Neural cell (in vitro differentiated cells): Measurements from ENCODE around the gene LSMEM2.

Experiments used
- EP300 ChIP-seq: fragments of 450-650 bp; conservative IDR thresholded peaks from 2 replicates; pipeline ENCODE4 v1.6.1; 2014; ENCODE audit warnings: antibody characterized with exemption, mild to moderate bottlenecking, moderate library complexity; ENCODE audit not compliant: poor library complexity, severe bottlenecking
- EZH2 ChIP-seq: fragments of 200-600, 300-800 bp; shearing (Covaris generic), sonication (generic); IDR thresholded peaks from 2 replicates; pipeline ENCODE4 v1.6.1; 2014; ENCODE audit warnings: antibody characterized with exemption, low read length, borderline replicate concordance, mild to moderate bottlenecking; ENCODE audit not compliant: insufficient read depth, poor library complexity, severe bottlenecking
- POLR2AphosphoS5 ChIP-seq: IDR thresholded peaks from 2 replicates; pipeline ENCODE4 v1.6.1; 2012
- TF ChIP-seq, protein P1 (sequence below): fragments of 450-650 bp; IDR thresholded peaks from 2 replicates; pipeline ENCODE4 v1.5.1; 2014; ENCODE audit warnings: antibody characterized with exemption, mild to moderate bottlenecking, moderate library complexity; ENCODE audit not compliant: poor library complexity, severe bottlenecking

DNA sequence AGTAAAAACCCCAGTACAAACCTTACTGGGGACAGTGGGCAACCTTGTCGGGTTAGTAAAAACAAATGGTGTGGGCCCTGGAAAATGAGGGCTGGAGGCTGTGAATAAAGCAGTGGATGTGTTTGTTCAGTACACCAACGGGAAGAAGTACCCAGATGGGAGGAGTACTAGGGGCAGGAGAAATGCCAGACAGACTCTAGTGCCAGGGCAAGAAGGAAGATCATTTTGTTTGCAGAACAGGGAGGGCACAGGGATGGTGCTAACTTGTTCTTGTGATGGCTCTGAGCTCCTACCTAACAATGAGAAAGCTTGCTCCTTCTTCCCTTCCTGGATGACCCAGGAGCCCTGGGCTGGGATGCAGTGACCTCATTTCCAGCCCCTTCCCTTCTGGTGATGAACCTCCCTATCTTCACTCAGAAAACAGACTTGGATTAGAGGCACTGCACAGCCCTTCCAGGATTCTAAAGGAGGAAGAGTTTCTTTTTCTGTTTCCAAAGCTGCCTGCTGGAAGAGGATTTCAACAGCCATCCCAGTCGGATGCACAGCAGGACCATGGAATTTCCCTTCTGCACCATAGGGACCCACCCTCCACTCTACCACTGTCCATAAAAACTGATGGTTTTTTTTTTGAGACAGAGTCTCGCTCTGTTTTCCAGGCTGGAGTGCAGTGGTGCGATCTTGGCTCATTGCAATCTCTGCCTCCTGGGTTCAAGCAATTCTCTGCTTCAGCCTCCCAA lies 55.6 kb downstream of the LSMEM2 start:
- TF ChIP-seq EZH2 (no peak), POLR2AphosphoS5 (no peak), EP300 (no peak)
- TF ChIP-seq, protein P1, sequence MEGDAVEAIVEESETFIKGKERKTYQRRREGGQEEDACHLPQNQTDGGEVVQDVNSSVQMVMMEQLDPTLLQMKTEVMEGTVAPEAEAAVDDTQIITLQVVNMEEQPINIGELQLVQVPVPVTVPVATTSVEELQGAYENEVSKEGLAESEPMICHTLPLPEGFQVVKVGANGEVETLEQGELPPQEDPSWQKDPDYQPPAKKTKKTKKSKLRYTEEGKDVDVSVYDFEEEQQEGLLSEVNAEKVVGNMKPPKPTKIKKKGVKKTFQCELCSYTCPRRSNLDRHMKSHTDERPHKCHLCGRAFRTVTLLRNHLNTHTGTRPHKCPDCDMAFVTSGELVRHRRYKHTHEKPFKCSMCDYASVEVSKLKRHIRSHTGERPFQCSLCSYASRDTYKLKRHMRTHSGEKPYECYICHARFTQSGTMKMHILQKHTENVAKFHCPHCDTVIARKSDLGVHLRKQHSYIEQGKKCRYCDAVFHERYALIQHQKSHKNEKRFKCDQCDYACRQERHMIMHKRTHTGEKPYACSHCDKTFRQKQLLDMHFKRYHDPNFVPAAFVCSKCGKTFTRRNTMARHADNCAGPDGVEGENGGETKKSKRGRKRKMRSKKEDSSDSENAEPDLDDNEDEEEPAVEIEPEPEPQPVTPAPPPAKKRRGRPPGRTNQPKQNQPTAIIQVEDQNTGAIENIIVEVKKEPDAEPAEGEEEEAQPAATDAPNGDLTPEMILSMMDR: no peak
